ENCODE data around the gene ARL9.

Gene ARL9

DNA sequence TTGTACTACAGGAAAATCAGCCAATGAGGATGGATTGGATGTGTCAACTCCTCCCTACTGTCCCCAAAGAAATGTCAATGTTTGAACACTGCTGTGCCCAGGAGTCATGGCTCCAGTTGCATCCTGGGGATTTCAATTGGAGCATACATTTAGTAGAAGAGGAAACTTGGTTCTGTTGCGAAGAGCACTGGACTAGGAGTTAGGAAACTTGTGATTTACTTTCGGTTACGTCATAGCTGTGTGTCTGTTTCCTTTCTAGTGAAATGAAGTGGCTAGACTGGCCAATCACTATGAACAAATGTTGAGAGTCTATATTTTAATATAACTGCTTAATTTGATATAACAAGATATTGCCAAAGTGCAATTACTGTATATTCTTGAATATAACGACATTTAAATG, 35.2 kb downstream of the ARL9 start (continued):
- TF ChIP-seq, protein P1, sequence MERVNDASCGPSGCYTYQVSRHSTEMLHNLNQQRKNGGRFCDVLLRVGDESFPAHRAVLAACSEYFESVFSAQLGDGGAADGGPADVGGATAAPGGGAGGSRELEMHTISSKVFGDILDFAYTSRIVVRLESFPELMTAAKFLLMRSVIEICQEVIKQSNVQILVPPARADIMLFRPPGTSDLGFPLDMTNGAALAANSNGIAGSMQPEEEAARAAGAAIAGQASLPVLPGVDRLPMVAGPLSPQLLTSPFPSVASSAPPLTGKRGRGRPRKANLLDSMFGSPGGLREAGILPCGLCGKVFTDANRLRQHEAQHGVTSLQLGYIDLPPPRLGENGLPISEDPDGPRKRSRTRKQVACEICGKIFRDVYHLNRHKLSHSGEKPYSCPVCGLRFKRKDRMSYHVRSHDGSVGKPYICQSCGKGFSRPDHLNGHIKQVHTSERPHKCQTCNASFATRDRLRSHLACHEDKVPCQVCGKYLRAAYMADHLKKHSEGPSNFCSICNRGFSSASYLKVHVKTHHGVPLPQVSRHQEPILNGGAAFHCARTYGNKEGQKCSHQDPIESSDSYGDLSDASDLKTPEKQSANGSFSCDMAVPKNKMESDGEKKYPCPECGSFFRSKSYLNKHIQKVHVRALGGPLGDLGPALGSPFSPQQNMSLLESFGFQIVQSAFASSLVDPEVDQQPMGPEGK (CRISPR knock-in tag; IDR thresholded peaks at IDR 0.05; ENCODE audit: borderline replicate concordance): no peak

DNA sequence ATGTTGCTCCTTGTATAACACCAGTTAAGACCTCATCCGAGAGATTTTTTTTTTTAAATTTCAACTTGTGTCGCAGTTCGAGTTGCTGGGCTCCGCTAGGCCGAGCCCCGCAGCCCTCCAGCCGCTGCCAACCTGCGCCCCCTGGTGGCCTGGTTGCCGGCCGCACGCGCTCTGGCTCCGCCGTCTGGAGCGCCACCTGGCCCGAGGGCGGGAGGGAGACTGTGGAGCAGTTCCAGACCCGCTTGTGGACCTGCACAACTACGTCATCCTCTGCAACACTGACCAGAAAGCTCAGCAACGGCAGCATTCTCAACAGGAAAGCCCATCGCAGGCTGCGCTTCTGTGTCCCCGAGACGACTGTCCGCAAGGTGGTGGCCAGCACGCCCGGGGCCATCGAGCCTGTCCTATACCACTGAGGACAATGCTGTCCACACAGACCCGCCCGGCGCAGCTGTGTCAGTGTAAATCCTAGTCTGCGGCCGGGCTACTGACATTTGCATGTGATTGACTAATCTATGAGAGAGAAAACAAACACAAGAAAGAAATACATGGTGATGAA, 39.1 kb downstream of the ARL9 start:
- TF ChIP-seq, protein P2, sequence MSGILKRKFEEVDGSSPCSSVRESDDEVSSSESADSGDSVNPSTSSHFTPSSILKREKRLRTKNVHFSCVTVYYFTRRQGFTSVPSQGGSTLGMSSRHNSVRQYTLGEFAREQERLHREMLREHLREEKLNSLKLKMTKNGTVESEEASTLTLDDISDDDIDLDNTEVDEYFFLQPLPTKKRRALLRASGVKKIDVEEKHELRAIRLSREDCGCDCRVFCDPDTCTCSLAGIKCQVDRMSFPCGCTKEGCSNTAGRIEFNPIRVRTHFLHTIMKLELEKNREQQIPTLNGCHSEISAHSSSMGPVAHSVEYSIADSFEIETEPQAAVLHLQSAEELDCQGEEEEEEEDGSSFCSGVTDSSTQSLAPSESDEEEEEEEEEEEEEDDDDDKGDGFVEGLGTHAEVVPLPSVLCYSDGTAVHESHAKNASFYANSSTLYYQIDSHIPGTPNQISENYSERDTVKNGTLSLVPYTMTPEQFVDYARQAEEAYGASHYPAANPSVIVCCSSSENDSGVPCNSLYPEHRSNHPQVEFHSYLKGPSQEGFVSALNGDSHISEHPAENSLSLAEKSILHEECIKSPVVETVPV (CRISPR knock-in tag; IDR thresholded peaks at IDR 0.05): no peak
- TF ChIP-seq, protein P1 (CRISPR knock-in tag; IDR thresholded peaks at IDR 0.05; ENCODE audit: borderline replicate concordance): no peak
- TF ChIP-seq ZFP3 (CRISPR knock-in tag; IDR thresholded peaks at IDR 0.05) (peak; percentile 49), RARB (CRISPR knock-in tag; IDR thresholded peaks at IDR 0.05) (no peak), SNAI2 (CRISPR knock-in tag; IDR thresholded peaks at IDR 0.05) (no peak), PPARA (CRISPR knock-in tag; IDR thresholded peaks at IDR 0.05; ENCODE audit: borderline replicate concordance) (no peak), TOX (CRISPR knock-in tag; IDR thresholded peaks at IDR 0.05; ENCODE audit: borderline replicate concordance) (no peak), ZFP30 (CRISPR knock-in tag; IDR thresholded peaks at IDR 0.05) (peak; percentile 19; the same call in 1 of the 2 replicates), ZNF8 (CRISPR knock-in tag; IDR thresholded peaks at IDR 0.05) (no peak), TCF4 (CRISPR knock-in tag; IDR thresholded peaks at IDR 0.05; ENCODE audit: borderline replicate concordance) (peak; percentile 61; the same call in 1 of the 2 replicates)
- TF ChIP-seq, protein P3, sequence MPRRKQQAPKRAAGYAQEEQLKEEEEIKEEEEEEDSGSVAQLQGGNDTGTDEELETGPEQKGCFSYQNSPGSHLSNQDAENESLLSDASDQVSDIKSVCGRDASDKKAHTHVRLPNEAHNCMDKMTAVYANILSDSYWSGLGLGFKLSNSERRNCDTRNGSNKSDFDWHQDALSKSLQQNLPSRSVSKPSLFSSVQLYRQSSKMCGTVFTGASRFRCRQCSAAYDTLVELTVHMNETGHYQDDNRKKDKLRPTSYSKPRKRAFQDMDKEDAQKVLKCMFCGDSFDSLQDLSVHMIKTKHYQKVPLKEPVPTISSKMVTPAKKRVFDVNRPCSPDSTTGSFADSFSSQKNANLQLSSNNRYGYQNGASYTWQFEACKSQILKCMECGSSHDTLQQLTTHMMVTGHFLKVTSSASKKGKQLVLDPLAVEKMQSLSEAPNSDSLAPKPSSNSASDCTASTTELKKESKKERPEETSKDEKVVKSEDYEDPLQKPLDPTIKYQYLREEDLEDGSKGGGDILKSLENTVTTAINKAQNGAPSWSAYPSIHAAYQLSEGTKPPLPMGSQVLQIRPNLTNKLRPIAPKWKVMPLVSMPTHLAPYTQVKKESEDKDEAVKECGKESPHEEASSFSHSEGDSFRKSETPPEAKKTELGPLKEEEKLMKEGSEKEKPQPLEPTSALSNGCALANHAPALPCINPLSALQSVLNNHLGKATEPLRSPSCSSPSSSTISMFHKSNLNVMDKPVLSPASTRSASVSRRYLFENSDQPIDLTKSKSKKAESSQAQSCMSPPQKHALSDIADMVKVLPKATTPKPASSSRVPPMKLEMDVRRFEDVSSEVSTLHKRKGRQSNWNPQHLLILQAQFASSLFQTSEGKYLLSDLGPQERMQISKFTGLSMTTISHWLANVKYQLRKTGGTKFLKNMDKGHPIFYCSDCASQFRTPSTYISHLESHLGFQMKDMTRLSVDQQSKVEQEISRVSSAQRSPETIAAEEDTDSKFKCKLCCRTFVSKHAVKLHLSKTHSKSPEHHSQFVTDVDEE (CRISPR knock-in tag; IDR thresholded peaks at IDR 0.05): 0 out of 2 replicates have a peak, but pooled peaks have one; percentile 46
- ATAC-seq: peak; percentile 99

DNA sequence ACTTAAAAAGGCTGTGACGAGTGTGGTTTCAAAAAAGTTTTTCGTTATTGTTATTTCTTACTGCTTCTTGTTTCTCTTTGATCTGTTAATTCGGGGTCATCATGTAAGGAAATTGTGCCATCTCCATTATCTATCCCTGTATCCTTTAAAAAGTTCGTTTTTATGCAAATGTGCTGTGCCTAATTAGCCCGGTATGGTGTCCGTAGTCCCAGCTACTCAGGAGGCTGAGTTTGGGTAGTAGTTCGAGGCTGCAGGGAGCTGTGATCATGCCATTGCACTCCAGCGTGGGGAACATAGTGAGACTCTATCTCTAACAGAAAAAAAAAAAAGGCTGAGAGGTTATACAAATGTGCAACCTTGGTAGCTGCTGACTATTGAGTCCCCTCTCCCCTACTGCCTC, 45.1 kb downstream of the ARL9 start:
- no peak for TF ChIP-seq RARB (CRISPR knock-in tag; IDR thresholded peaks at IDR 0.05)
- TF ChIP-seq ARNTL (CRISPR knock-in tag; IDR thresholded peaks at IDR 0.05; ENCODE audit: borderline replicate concordance, low read depth): no peak
- TF ChIP-seq TOX (CRISPR knock-in tag; IDR thresholded peaks at IDR 0.05; ENCODE audit: borderline replicate concordance): no peak
- no peak for TF ChIP-seq TCF4 (CRISPR knock-in tag; IDR thresholded peaks at IDR 0.05; ENCODE audit: borderline replicate concordance)
- TF ChIP-seq, protein P3 (CRISPR knock-in tag; IDR thresholded peaks at IDR 0.05): no peak
- ATAC-seq: no peak

DNA sequence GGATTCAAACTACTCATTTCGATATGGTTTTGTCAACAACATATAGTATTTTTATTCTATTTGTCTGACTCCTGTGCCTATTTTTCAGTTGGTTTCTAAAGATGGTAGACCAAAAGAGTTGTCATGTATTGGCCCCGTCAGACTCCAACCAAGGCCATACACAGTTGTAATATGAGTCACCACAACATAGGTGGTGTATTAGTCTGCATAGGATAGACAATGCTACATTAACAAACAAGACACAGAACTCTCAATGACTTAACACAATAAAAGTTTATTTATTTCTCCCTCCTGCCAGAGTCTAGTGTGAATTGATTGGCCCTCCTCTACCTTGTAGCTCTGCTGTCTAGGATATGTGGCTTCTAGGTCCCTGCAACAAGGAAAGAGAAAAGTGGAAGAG, 45.9 kb downstream of the ARL9 start:
- ATAC-seq: no peak
- TF ChIP-seq, protein P3 (CRISPR knock-in tag; IDR thresholded peaks at IDR 0.05): no peak
- no peak for TF ChIP-seq ZFP3 (CRISPR knock-in tag; IDR thresholded peaks at IDR 0.05)
- TF ChIP-seq ZNF70 (CRISPR knock-in tag; IDR thresholded peaks at IDR 0.05): no peak
- TF ChIP-seq TOX (CRISPR knock-in tag; IDR thresholded peaks at IDR 0.05; ENCODE audit: borderline replicate concordance): no peak
- no peak for TF ChIP-seq ZNF8 (CRISPR knock-in tag; IDR thresholded peaks at IDR 0.05)
- no peak for TF ChIP-seq OSR1 (CRISPR knock-in tag; IDR thresholded peaks at IDR 0.05)
- no peak for TF ChIP-seq PPARA (CRISPR knock-in tag; IDR thresholded peaks at IDR 0.05; ENCODE audit: borderline replicate concordance)
- TF ChIP-seq GLIS3 (CRISPR knock-in tag; IDR thresholded peaks at IDR 0.05): no peak
- TF ChIP-seq ZC3H10 (CRISPR knock-in tag; IDR thresholded peaks at IDR 0.05): no peak
- no peak for TF ChIP-seq ARNTL (CRISPR knock-in tag; IDR thresholded peaks at IDR 0.05; ENCODE audit: borderline replicate concordance, low read depth)
- no peak for TF ChIP-seq RARB (CRISPR knock-in tag; IDR thresholded peaks at IDR 0.05)
- TF ChIP-seq, protein P4, sequence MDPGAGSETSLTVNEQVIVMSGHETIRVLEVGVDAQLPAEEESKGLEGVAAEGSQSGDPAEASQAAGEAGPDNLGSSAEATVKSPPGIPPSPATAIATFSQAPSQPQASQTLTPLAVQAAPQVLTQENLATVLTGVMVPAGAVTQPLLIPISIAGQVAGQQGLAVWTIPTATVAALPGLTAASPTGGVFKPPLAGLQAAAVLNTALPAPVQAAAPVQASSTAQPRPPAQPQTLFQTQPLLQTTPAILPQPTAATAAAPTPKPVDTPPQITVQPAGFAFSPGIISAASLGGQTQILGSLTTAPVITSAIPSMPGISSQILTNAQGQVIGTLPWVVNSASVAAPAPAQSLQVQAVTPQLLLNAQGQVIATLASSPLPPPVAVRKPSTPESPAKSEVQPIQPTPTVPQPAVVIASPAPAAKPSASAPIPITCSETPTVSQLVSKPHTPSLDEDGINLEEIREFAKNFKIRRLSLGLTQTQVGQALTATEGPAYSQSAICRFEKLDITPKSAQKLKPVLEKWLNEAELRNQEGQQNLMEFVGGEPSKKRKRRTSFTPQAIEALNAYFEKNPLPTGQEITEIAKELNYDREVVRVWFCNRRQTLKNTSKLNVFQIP (CRISPR knock-in tag; IDR thresholded peaks at IDR 0.05; ENCODE audit: borderline replicate concordance, low read depth): no peak

Measured in SK-N-SH treated with all-trans-retinoic acid at 6 μM for 48 hours (cell line).